Gastroesophageal sphincter (tissue), 3 donors: ENCODE measurements around the gene COL7A1.

Experiments used
- CTCF ChIP-seq, 4 experiments: fragments of 200-600 bp in 2 of 4; fragments of 450-650 bp in 2 of 4; sonication (generic) in 1 of 4; IDR thresholded peaks; one replicate each; pipeline ENCODE4 v1.5.1; 2017 to 2019; ENCODE audit warnings: antibody characterized with exemption in 4 of 4, mild to moderate bottlenecking in 2 of 4, moderate library complexity in 2 of 4
- EP300 ChIP-seq: sonication (generic); formaldehyde crosslinking; IDR thresholded peaks from one replicate; pipeline ENCODE4 v1.6.1; 2017; ENCODE audit warnings: antibody characterized with exemption, mild to moderate bottlenecking

- TF ChIP-seq CTCF (IDR thresholded peaks at IDR 0.05), result no peak
- TF ChIP-seq EP300, result no peak
These were observed 42.8 kb downstream of the COL7A1 start for GRCh38 chr3:48552111-48552951.
